NCI-H2081 (cell line): ENCODE data around the gene ADARB2.

Experiments used
- DNase-seq, 2 experiments: peaks; one replicate each; lab custom pipeline; 2025; lab: John Stamatoyannopoulos, UW

ADARB2 gene

GRCh38 chr10:1615186-1615954 is 122.0 kb downstream of the ADARB2 start:
- DNase-seq = no peak

- no peak for DNase-seq
Measured at GRCh38 chr10:1613511-1613910, 123.8 kb downstream of the ADARB2 start.

- no peak for DNase-seq
Measured at GRCh38 chr10:1612908-1613307, 124.4 kb downstream of the ADARB2 start.

GRCh38 chr10:1611936-1612550 is 125.3 kb downstream of the ADARB2 start:
- no peak for DNase-seq

- no peak for DNase-seq
Measured at GRCh38 chr10:1610986-1611770, 126.1 kb downstream of the ADARB2 start.

- peak; percentile 25 to 50 for DNase-seq
Measured at GRCh38 chr10:1609648-1609970, 127.7 kb downstream of the ADARB2 start.

GRCh38 chr10:1608851-1609647 is 128.3 kb downstream of the ADARB2 start:
- peak in 1 of 2 experiments; percentile 51 for DNase-seq

GRCh38 chr10:1608408-1608807 is 128.9 kb downstream of the ADARB2 start:
- no peak for DNase-seq

GRCh38 chr10:1607466-1607865 is 129.9 kb downstream of the ADARB2 start:
- no peak for DNase-seq

GRCh38 chr10:1605999-1606940 is 131.1 kb downstream of the ADARB2 start:
- DNase-seq = no peak

- no peak for DNase-seq
Measured at GRCh38 chr10:1605121-1605520, 132.2 kb downstream of the ADARB2 start.

GRCh38 chr10:1604246-1604645 is 133.1 kb downstream of the ADARB2 start:
- DNase-seq = no peak

GRCh38 chr10:1603181-1603580 is 134.1 kb downstream of the ADARB2 start:
- DNase-seq = no peak

GRCh38 chr10:1602037-1602484 is 135.3 kb downstream of the ADARB2 start:
- no peak for DNase-seq

GRCh38 chr10:1601406-1601805 is 135.9 kb downstream of the ADARB2 start:
- DNase-seq = no peak

- no peak for DNase-seq
Measured at GRCh38 chr10:1600861-1601260, 136.5 kb downstream of the ADARB2 start.

- no peak for DNase-seq
Measured at GRCh38 chr10:1598393-1599153, 138.8 kb downstream of the ADARB2 start.

- DNase-seq = no peak
Measured at GRCh38 chr10:1597370-1598146, 139.8 kb downstream of the ADARB2 start.

GRCh38 chr10:1596482-1597099 is 140.7 kb downstream of the ADARB2 start:
- no peak for DNase-seq
